Mammary epithelial cell (primary cell): ENCODE measurements around the gene SMAD1.

Experiments used
- CTCF ChIP-seq, 2 donors: IDR thresholded peaks in 1 of 2; conservative IDR thresholded peaks in 1 of 2; 2 replicates each; pipeline ENCODE4 v1.5.1; 2011 to 2012; ENCODE audit warnings: inconsistent platforms in 2 of 2, low read length in 2 of 2, mild to moderate bottlenecking in 2 of 2, control low read depth in 1 of 2, low read depth in 1 of 2; ENCODE audit not compliant: insufficient read depth in 1 of 2; ENCODE audit errors: extremely low read depth in 1 of 2
- EZH2 ChIP-seq: IDR thresholded peaks from 2 replicates; pipeline ENCODE4 v1.6.1; 2012; ENCODE audit warnings: low read length, inconsistent platforms, borderline replicate concordance

GRCh38 chr4:145489556-145489955 is 7.9 kb downstream of the SMAD1 start:
- no peak for TF ChIP-seq CTCF (conservative IDR thresholded peaks at IDR 0.05 in 1 of 2, IDR thresholded peaks at IDR 0.05 in 1 of 2; ENCODE audit: extremely low read depth in 1 of 2, insufficient read depth in 1 of 2, low read depth in 1 of 2, low read length in 2 of 2)
- TF ChIP-seq EZH2, result no peak
